Right atrium auricular region (tissue), 2 donors: ENCODE measurements around the gene KIAA1549. TPM values are rescaled to one million over a fixed set of nuclear protein-coding genes. Genes with fewer than 3 reads are reported as not detected.

ENCODE experiments used
- DNase-seq: peaks from one replicate; pipeline ENCODE4 v3.0.0-alpha.2; 2019; ENCODE audit warnings: low spot score
- H3K27ac ChIP-seq, 2 donors: fragments of 200-600 bp; sonication (generic); 1 replicate in 1 of 2; 2 replicates in 1 of 2; pipeline ENCODE4 v1.5.1; 2016 to 2019
- H3K27me3 ChIP-seq, 2 donors: fragments of 200-600 bp; sonication (generic); one replicate each; pipeline versions ENCODE4 v1.5.1 to v1.6.0; 2017 to 2019
- H3K36me3 ChIP-seq: fragments of 200-600 bp; sonication (generic); one replicate; pipeline ENCODE4 v1.5.1; 2016
- H3K4me1 ChIP-seq, 2 donors: fragments of 200-600 bp; sonication (generic); one replicate each; pipeline versions ENCODE4 v1.5.1 to v1.6.0; 2017 to 2019
- H3K4me3 ChIP-seq, 2 donors: fragments of 200-600 bp; sonication (generic); 1 replicate in 1 of 2; 2 replicates in 1 of 2; pipeline ENCODE4 v1.5.1; 2017 to 2019; ENCODE audit warnings: mild to moderate bottlenecking in 1 of 2, moderate library complexity in 1 of 2
- H3K9me3 ChIP-seq, 2 donors: fragments of 200-600 bp; sonication (generic); one replicate each; pipeline ENCODE4 v1.5.1; 2019
- CTCF ChIP-seq, 2 donors: fragments of 200-600 bp; sonication (generic); IDR thresholded peaks; one replicate each; pipeline ENCODE4 v1.5.1; 2019; ENCODE audit warnings: antibody characterized with exemption in 2 of 2
- total RNA-seq, 2 donors: library from RNA; depleted of rRNA; stranded (reverse); fragments of >200 nt; gene quantifications; one replicate each; pipeline ENCODE4 v1.1.0, GENCODE V29; 2016

Gene KIAA1549
- total RNA-seq, 2 donors from 2014 or later: 0.85 to 1.4 TPM

DNA sequence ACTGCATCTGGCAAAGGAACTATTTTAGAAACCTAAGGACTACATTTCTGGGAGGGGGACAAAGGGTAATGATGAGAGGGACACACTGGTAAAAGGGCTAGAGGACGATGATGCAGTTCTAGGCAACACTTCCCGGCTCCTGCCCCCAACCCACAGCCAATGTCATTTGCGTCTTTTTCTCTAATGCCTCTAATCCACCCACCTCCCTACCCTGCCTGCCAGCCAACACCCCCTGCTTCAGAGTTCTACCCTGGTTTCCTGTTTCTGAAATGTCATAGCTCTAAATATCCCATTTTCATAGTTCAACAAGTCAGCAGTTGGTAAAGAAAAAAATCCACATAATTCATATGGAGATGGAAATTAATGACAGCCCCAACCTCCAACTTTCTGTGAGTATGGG is 79.0 kb downstream of the KIAA1549 start:
- Histone ChIP-seq H3K4me3 (no peak overlapping the region), H3K4me1 (no peaks in the 10 kb centered on the region), H3K36me3 (no peaks in the 10 kb centered on the region), H3K27ac (no peak overlapping the region), H3K27me3 (no peaks in the 10 kb centered on the region), H3K9me3 (no peaks in the 10 kb centered on the region)
- DNase-seq: no peak
- no peak for TF ChIP-seq CTCF (IDR thresholded peaks at IDR 0.05)

- no peak overlapping the region for H3K4me3 ChIP-seq
- no peak for TF ChIP-seq CTCF (IDR thresholded peaks at IDR 0.05)
- no peak for DNase-seq
- H3K27me3 ChIP-seq: no peaks in the 10 kb centered on the region
- no peaks in the 10 kb centered on the region for H3K36me3 ChIP-seq
- H3K4me1 ChIP-seq: no peaks in the 10 kb centered on the region
- no peak overlapping the region for H3K27ac ChIP-seq
- H3K9me3 ChIP-seq: no peaks in the 10 kb centered on the region
These were observed 81.0 kb downstream of the KIAA1549 start for GRCh38 chr7:138900035-138900828.

DNA sequence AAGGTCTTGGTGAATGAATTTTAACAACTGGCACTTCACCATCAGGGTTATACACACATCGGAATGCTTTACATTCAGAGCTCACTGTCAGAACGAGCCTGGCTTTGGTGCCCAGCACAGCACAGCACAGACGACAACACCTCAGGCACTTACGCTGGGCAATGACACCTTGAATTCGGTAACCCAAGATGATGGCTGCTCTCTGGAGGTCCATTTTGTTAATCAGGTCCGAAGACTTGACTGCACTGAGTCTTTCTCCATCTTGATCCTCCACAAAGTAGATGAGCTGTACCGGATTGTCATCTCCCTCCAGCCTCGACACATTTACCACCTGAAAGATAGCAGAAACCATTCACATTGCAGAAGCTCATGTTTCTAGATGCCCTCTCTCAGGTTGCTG is 82.4 kb downstream of the KIAA1549 start:
- Histone ChIP-seq H3K9me3 (no peaks in the 10 kb centered on the region), H3K36me3 (no peaks in the 10 kb centered on the region), H3K4me3 (no peak overlapping the region), H3K27ac (no peak overlapping the region), H3K4me1 (no peaks in the 10 kb centered on the region), H3K27me3 (no peaks in the 10 kb centered on the region)
- no peak for DNase-seq
- TF ChIP-seq CTCF (IDR thresholded peaks at IDR 0.05): no peak

- no peaks in the 10 kb centered on the region for H3K9me3 ChIP-seq
- H3K4me3 ChIP-seq: no peak overlapping the region
- no peaks in the 10 kb centered on the region for H3K36me3 ChIP-seq
- no peak for DNase-seq
- no peaks in the 10 kb centered on the region for H3K27me3 ChIP-seq
- no peak overlapping the region for H3K27ac ChIP-seq
- TF ChIP-seq CTCF (IDR thresholded peaks at IDR 0.05): no peak
- H3K4me1 ChIP-seq: no peaks in the 10 kb centered on the region
These were observed 82.9 kb downstream of the KIAA1549 start for GRCh38 chr7:138898255-138898654.

DNA sequence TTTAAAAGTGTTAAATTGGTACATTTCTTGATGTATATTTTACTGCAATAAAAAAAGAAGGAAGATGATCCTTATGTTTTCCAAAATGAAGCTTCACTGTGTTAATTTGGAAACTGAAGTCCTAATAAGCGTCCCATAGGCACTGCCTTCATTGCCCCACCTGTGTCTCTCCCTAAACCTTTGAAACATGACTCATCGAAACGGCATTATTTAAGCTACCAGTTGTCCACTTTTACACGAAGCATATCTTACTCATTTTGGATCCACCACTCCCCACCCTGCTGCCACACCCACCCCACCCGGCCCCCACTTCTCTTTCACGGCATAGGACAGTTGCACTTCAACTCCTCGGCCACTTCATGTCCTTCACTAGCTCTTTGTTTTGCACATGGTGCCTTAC is 85.5 kb downstream of the KIAA1549 start:
- Histone ChIP-seq H3K9me3 (no peaks in the 10 kb centered on the region), H3K36me3 (no peaks in the 10 kb centered on the region), H3K27me3 (no peaks in the 10 kb centered on the region), H3K4me3 (no peak overlapping the region), H3K27ac (no peak overlapping the region), H3K4me1 (no peaks in the 10 kb centered on the region)
- DNase-seq: no peak
- TF ChIP-seq CTCF (IDR thresholded peaks at IDR 0.05): no peak

- Histone ChIP-seq H3K27ac (no peak overlapping the region), H3K4me1 (no peaks in the 10 kb centered on the region), H3K36me3 (no peaks in the 10 kb centered on the region), H3K27me3 (no peaks in the 10 kb centered on the region), H3K4me3 (no peak overlapping the region), H3K9me3 (no peaks in the 10 kb centered on the region)
- DNase-seq: no peak
- TF ChIP-seq CTCF (IDR thresholded peaks at IDR 0.05): no peak
These were observed 87.9 kb downstream of the KIAA1549 start for GRCh38 chr7:138893258-138893657.
